ENCODE results near the gene LGALS3BP.
A peak's percentile ranks its signal among the peaks of the same experiment; 100 is the strongest.
"Not testable (repeated sequence)": the region's sequence is repeated elsewhere in the genome, so short reads cannot be mapped to it uniquely, and the experiment has no call there.

Gene LGALS3BP

DNA sequence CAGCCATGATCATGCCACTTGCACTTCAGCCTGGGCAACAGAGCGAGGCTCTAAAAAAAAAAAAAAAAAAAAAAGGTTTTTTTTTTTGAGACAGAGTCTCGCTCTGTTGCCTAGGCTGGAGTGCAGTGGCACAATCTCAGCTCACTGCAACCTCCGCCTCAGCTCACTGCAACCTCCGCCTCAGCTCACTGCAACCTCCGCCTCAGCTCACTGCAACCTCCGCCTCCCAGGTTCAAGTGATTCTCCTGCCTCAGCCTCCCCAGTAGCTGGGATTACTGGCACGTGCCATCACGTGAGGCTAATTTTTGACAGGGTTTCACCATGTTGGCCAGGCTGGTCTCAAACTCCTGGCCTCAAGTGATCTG is 16.8 kb downstream of the LGALS3BP start:
- not testable (repeated sequence) for DNase-seq (ENCODE audit: low spot score)

DNA sequence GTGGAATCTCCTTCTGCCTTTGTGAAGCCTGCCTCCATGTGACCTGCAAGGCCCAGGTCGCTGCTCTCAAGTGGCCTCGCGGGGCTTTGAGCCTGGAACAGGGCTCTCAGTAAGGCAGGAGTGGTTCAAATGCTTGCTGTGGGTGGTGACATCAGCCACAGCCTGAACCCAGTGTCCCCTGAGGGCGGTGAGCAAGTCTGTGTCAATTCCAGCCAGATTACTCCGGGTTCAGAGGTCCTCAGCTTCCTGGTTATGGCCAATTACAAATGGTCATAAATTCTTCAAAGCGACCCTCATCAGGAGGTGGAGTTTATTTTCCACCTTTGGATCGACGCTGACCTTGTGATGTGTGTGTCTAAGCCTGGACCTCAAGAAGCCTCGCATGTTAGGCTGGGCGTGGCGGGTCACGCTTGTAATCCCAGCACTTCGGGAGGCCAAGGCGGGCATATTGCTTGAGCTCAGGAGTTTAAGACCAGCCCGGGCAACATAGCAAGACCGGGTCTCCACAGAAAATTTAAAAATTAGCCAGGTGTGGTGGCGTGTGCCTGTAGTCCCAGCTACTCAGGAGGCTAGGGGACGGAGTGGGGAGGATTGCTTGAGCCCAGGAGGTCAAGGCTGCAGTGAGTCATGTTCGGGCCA is 17.3 kb downstream of the LGALS3BP start:
- peak; percentile 87 for DNase-seq (ENCODE audit: low spot score)

DNA sequence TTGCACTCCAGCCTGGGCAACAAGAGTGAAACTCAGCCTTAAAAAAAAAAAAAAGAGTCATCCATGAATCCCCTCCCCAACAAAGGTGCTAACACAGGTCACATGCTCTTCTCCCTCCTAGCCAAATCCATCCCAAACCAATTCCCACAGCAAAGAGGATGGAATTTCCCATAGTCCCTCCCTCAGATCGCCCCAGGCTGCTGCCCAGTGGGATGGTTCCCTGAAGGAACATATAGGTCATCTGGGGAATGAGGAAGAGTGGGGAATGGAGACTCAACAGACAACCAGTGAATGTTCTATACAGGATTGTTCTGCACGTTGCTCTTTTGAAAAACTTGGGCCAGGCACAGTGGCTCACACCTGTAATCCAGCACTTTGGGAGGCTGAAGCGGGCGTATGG is 18.2 kb downstream of the LGALS3BP start:
- DNase-seq (ENCODE audit: low spot score): no peak

DNA sequence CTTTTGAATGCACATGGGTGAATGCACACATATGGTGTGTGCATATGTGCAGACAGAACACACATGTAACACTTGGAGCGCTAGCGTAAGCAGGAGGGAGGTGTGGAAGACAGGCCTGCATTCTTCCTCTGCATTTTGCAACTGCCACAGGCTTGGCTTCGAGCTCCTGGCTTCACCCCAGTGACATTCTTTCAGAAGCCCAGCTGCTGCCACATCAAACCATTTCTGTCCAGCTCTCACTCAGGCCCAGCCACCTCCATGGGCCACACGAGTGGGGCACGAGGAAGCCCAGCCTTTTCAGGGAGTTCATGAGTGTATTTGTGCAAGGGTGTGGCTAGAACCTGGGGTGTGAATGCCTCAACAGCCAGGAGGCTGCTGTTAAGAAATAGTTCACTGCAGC is 18.8 kb downstream of the LGALS3BP start:
- no peak for DNase-seq (ENCODE audit: low spot score)

DNA sequence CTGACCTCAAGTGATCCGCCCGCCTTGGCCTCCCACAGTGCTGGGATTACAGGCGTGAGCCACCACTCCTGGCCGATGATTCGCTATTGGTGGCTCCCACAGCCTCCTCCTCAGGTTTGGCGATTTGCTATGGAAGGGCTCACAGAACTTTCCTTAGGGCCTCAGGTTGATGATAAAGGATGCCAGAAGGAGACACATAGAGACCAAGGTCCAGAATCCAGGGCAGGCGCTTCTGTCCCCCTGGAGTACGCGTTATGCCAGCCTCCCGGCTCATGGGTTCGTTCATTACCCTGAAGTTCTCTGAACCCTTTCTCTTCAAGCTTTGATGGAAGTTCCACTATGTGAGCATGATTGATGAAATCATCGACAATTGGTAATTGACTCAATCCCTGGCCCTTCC is 19.9 kb downstream of the LGALS3BP start:
- no peak for DNase-seq (ENCODE audit: low spot score)

DNA sequence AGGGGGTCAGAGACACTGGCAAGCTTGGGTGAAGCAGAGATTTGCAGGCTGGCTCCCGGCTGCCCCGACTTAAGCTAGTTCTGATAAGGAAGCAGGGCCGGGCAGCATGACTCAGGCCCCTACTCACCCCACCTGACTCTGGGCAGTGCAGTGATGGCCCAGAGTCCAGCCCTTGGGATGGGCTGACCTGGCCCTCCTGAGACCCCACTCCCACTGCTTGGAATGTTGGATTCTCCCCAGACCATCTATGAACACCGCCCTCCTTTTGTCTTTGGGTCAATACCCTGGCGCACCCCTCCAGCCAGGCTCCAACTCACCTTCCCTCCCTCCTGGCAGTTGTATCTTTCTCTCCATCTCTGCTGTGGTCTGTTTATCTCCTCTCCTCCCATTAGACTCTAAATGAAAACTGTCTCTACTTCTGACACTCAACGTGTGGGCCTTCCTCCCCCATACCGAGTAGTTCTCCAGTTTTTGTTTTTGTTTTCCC is 21.0 kb downstream of the LGALS3BP start:
- DNase-seq (ENCODE audit: low spot score): no peak

GRCh38 chr17:78957128-78957527 is 22.6 kb downstream of the LGALS3BP start:
- DNase-seq (ENCODE audit: low spot score): no peak

- DNase-seq (ENCODE audit: low spot score): no peak
These were observed 23.5 kb downstream of the LGALS3BP start for GRCh38 chr17:78956254-78956653.

DNA sequence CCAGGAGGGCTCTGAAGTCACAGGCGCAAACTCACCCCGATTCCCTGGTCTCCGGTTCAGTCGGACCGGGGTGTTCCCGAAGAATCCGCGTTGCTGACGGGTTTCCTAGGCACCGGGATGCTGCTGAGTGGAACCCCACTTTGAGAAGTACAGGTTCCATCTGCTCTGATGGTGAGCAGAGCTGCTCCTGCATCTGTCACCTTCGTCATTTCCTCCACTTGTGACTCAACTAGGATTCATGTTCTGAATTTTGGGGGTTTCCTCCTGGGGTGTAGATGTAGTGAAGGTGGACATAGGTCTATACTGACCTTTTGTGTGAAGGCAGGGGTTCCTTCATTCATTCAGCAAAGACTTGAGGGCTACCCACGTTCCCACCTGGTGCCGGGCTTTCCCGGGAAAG is 25.0 kb downstream of the LGALS3BP start:
- DNase-seq (ENCODE audit: low spot score): no peak

DNA sequence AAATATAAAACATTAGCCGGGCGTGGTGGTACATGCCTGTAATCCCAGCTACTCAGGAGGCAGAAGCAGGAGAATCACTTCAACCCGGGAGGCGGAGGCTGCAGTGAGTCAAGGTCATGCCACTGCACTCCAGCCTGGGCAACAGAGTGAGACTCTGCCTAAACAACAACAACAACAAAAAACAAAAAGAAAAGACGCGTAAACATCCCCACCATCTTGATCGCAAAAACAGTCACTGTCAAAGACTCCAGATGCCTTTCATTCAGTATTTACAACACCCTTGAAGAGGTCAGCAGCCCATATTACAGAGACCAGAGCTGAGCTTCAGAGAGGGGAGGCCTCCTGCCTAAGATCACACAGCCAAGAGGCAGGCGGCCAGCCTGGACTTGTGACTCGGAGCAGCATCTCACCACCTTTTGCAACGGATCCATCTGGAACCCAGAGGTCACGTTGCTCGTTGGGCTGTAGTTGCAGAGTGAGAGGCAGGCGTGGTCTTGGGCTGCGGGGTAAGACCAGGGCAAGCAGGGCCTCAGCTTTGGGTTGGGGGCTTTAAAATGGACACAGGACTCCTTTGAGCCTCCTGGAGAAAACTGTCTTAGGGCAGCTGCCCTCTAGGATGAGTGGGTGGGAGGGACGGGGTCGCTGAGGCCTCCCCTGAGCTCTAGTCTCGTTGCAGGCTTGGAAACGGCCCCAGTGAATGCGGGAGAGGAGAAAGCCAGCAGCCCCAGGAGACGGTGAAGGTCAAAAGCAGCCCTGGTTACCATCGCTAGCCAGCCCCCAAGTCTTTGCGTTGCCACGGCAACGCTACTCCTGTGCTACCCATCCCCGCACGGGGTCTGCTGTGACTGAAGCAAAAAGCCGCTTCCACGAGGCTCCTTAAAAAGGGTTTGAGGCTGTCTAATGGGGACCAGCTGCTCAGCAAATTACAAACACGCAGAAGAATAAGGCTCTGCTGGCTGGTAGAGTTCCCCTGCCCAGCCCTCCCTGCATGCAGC is 26.1 kb downstream of the LGALS3BP start:
- DNase-seq (ENCODE audit: low spot score): no peak

DNA sequence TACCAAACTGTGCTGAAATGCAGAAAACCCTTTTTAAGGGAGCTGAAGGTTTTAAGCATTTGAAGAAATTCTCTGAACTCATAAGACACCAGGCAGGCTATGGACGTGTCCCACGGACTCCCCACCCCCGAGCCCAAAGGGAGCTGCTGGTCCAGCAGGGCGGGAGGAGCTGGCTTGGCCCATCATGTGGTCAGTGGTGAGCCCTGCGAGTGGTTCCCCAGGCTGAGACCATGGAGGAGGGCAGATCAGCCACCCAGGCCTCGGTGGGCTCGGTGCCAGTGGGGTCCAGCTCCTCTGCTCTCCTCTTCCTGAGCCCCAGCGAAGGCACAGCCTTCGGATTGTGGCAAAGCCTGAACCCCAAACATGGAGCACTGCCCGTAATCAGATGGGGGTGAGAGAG is 27.0 kb downstream of the LGALS3BP start:
- no peak for DNase-seq (ENCODE audit: low spot score)

- no peak for DNase-seq (ENCODE audit: low spot score)
These were observed 27.7 kb downstream of the LGALS3BP start for GRCh38 chr17:78951967-78952551.

GRCh38 chr17:78950870-78951269 is 28.9 kb downstream of the LGALS3BP start:
- DNase-seq (ENCODE audit: low spot score): no peak

DNA sequence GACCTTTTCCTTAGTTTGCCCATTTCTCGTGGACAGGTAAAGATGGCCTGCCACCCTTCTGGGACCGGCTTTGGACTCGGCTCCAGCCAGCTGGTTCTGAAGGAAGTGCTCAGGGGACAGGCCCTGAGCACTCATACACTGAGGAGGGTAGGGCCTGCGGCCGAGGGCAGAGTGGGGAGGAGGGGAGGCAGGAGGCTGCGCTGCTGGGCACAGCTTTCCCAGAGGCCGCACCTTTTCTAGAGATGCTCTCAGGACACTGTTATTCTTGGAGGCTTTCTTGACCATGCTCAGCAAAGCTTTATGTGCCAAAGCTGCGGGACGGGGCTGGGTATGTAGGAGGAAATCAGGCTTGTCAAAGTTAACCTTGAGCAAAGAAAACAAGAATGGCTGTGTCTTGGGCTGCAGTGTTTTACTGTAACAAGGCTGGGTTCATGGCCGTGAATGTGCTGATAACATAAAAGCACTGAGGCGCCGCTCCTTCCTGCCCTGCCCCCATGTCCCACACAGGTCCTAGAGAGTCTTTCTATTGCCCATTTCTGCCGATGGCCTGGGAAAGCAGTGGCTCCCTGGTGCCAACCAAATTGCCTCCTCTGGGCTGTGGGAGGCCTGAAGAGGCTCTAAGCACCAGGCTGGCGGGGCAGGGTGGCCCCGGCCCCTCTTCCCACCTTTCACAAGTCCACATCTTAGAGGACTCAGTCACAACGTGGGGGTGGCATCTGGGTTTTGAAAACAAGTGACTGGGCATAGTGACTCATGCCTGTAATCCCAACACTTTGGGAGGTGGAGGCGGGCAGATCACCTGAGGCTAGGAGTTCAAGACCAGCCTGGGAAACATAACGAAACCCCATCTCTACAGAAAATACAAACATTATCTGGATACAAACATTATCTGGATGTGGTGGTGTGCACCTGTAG is 32.2 kb downstream of the LGALS3BP start:
- DNase-seq (ENCODE audit: low spot score): no peak

DNA sequence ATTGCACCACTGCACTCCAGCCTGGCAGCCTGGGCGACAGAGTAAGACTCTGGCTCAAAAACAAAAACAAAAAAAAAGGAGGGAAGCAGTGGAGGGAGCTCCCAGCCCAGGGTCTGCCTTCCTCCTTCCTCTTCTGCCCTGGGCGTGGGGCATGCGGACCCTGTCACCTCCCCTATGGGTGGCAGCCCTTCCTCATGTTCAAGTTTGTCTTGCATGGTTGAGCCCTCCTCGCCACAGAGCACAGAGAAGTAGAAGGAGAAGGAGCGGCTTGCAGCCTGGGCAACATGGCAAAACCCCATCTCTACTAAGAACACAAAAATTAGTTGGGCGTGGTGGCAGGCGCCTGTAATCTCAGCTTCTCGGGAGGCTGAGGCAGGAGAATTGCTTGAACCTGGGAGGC is 33.1 kb downstream of the LGALS3BP start:
- no peak for DNase-seq (ENCODE audit: low spot score)

DNA sequence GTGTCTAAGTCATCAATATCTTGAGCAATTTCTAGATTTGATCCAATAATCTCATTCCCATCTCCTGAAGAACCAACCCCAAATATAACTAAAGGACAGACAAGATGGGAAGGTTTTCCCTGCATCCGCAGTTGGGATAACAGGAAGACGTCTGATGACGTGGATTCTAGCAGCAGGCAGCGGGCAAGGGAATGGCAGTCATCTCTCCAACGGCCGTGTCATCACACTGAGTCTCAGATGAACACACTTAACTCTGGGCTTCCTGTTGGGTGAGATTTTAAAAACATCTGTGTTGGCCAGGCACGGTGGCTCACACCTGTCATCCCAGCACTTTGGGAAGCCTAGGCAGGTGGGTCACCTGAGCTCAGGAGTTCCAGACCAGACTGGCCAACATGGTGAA is 33.6 kb downstream of the LGALS3BP start:
- no peak for DNase-seq (ENCODE audit: low spot score)

DNA sequence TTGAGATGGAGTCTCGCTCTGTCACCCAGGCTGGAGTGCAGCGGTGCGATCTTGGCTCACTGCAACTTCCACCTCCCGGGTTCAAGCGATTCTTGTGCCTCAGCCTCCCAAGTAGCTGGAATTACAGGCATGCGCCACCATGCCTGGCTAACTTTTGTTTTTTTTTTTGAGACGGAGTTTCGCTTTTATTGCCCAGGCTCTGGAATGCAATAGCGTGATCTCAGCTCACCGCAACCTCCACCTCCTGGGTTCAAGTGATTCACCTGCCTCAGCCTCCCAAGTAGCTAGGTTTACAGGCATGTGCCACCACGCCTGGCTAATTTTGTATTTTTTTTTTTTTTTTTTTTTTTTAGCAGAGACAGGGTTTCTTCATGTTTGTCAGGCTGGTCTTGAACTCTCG is 34.3 kb downstream of the LGALS3BP start:
- not testable (repeated sequence) for DNase-seq (ENCODE audit: low spot score)

- no peak for DNase-seq (ENCODE audit: low spot score)
These were observed 34.8 kb downstream of the LGALS3BP start for GRCh38 chr17:78944956-78945355.

- DNase-seq (ENCODE audit: low spot score): no peak
These were observed 35.7 kb downstream of the LGALS3BP start for GRCh38 chr17:78944026-78944425.

- DNase-seq (ENCODE audit: low spot score): no peak
These were observed 39.0 kb downstream of the LGALS3BP start for GRCh38 chr17:78940708-78941107.

- DNase-seq (ENCODE audit: low spot score): no peak
These were observed 39.5 kb downstream of the LGALS3BP start for GRCh38 chr17:78940258-78940657.

- DNase-seq (ENCODE audit: low spot score): no peak
These were observed 40.1 kb downstream of the LGALS3BP start for GRCh38 chr17:78939615-78940014.
